ENCODE data around the gene ATG7. TPM values are rescaled to one million over a fixed set of nuclear protein-coding genes. Genes with fewer than 3 reads are reported as not detected.

The ATG7 gene
- total and polyA plus RNA-seq, 11 donors, result 4.4 to 45.1 (median 14.4) TPM

- DNase-seq, result no peak
- H3K4me1 ChIP-seq, result peaks cover 0 to 5% (median 0%) of the 10 kb centered on the region in 12 donors
- no peak for TF ChIP-seq CTCF (IDR thresholded peaks at IDR 0.05)
- TF ChIP-seq POLR2A (IDR thresholded peaks at IDR 0.05), result no peak
- no peaks in the 10 kb centered on the region for H3K9me3 ChIP-seq
- 73 to 81% (median 76%) methylated on average over 3 of the region's 3 CpGs for WGBS, 4 donors
- no peak overlapping the region for H3K27ac ChIP-seq
- no peaks in the 10 kb centered on the region for H3K27me3 ChIP-seq
- no peak overlapping the region for H3K4me3 ChIP-seq
- intact Hi-C loops (cut with DNase I), result loop anchor here in 1 of 10 donors (10.0 kb wide), 1 partner anchor 249 kb away; no protein-coding TSS in a partner anchor
- peaks cover 0 to 94% (median 79%) of the 10 kb centered on the region in 9 donors for H3K36me3 ChIP-seq
- no peak for ATAC-seq
Measured at GRCh38 chr3:11323813-11324212, 51.6 kb downstream of the ATG7 start.

- 92 to 97% (median 93%) methylated on average over 3 of the region's 3 CpGs for WGBS, 4 donors
- no peak overlapping the region for H3K27ac ChIP-seq
- H3K9me3 ChIP-seq, result no peaks in the 10 kb centered on the region
- no peak for TF ChIP-seq POLR2A (IDR thresholded peaks at IDR 0.05)
- no peak for TF ChIP-seq CTCF (IDR thresholded peaks at IDR 0.05)
- peaks cover 0 to 5% (median 0%) of the 10 kb centered on the region in 12 donors for H3K4me1 ChIP-seq
- ATAC-seq, result no peak
- peaks cover 0 to 86% (median 47%) of the 10 kb centered on the region in 9 donors for H3K36me3 ChIP-seq
- intact Hi-C loops (cut with DNase I), result loop anchor here in 1 of 10 donors (10.0 kb wide), 1 partner anchor 253 kb away; no protein-coding TSS in a partner anchor
- no peaks in the 10 kb centered on the region for H3K27me3 ChIP-seq
- DNase-seq, result no peak
- no peak overlapping the region for H3K4me3 ChIP-seq
Measured at GRCh38 chr3:11327619-11328018, 55.4 kb downstream of the ATG7 start.

GRCh38 chr3:11328196-11328945 lies 56.2 kb downstream of the ATG7 start:
- no peaks in the 10 kb centered on the region for H3K27me3 ChIP-seq
- H3K9me3 ChIP-seq, result no peaks in the 10 kb centered on the region
- ATAC-seq, result no peak
- H3K27ac ChIP-seq, result no peak overlapping the region
- no peak overlapping the region for H3K4me3 ChIP-seq
- WGBS, 4 donors, result 92 to 95% (median 93%) methylated on average over 10 of the region's 10 CpGs
- intact Hi-C loops (cut with DNase I), result loop anchor here in 1 of 10 donors (10.0 kb wide), 1 partner anchor 254 kb away; no protein-coding TSS in a partner anchor
- H3K36me3 ChIP-seq, result peaks cover 0 to 86% (median 41%) of the 10 kb centered on the region in 9 donors
- DNase-seq, result no peak
- H3K4me1 ChIP-seq, result peaks cover 0 to 1% (median 0%) of the 10 kb centered on the region in 12 donors
- TF ChIP-seq CTCF (IDR thresholded peaks at IDR 0.05) (no peak), POLR2A (IDR thresholded peaks at IDR 0.05) (no peak)

- H3K27me3 ChIP-seq, result no peaks in the 10 kb centered on the region
- H3K36me3 ChIP-seq, result peaks cover 0 to 84% (median 37%) of the 10 kb centered on the region in 9 donors
- H3K9me3 ChIP-seq, result no peaks in the 10 kb centered on the region
- TF ChIP-seq CTCF (IDR thresholded peaks at IDR 0.05) (no peak), POLR2A (IDR thresholded peaks at IDR 0.05) (no peak)
- H3K27ac ChIP-seq, result no peak overlapping the region
- WGBS, 4 donors, result 79 to 82% (median 81%) methylated on average over 2 of the region's 2 CpGs
- intact Hi-C loops (cut with DNase I), result loop anchor here in 9 of 10 donors (5.0 to 10.0 kb wide), 12 partner anchors 87 to 575 kb away; partner anchors contain the start of gene HRH1 (in 5 of the 9)
- ATAC-seq (no peak), DNase-seq (no peak)
- H3K4me1 ChIP-seq, result no peaks in the 10 kb centered on the region
- H3K4me3 ChIP-seq, result no peak overlapping the region
Measured at GRCh38 chr3:11329777-11330176, 57.6 kb downstream of the ATG7 start.

Measured in heart left ventricle (tissue), 16 donors.